ENCODE measurements around the gene ASB18.

- TF ChIP-seq CTCF (IDR thresholded peaks at IDR 0.05) (no peak), EP300 (IDR thresholded peaks at IDR 0.05) (no peak), POLR2A (IDR thresholded peaks at IDR 0.05) (no peak)
These were observed 6.6 kb downstream of the ASB18 start for GRCh38 chr2:236257575-236257974.
